Measurements from ENCODE around the gene ARCN1. TPM values are rescaled to one million over a fixed set of nuclear protein-coding genes. Genes with fewer than 3 reads are reported as not detected.

Gene ARCN1
- total and polyA plus RNA-seq, 9 of the 15 experiments (the other 6 are each of a cell fraction or from before 2014, with no cell fraction given): 30.0 to 224 (median 76.4) TPM

DNA sequence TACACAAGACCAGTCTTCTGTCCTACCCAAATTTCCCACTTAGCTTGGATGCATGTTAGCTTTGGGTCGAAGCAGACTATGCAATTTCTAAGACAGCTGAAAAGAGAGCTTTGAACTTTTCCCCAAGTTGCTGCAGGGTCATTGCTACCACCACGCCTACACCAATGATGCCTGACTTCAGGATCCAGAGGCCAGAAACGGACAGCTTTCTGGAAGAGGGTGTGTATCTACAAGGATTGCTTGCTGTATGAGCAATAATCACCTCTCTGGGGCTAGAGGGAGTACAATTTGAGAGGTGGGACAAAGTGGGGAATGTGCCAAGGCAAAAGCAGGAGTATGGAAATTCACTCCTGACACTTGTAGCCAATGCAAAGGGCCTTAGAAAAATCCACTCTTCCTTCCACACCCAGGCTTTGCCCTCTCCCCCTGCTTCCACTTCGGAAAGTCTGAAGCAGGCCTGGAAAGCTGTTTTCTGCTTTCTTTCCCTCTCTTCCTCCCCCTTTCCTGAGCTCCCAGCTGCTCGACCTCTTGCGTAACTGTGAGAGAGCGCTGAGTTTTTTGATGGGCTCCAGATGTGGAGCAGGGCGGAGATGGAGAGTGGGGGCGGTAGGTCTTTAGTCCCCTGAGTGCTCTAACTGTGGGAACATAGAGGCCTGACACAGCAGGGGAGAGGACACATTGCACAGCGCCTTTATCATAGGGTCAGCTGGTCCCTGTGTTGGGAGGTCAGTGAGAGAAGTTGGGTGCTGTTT lies 33.1 kb downstream of the ARCN1 start (continued):
- no peak for TF ChIP-seq SIN3B (IDR thresholded peaks at IDR 0.05; ENCODE audit: low read depth)
- no peak for TF ChIP-seq RFX1 (IDR thresholded peaks at IDR 0.05)
- TF ChIP-seq POLR3A (IDR thresholded peaks at IDR 0.05; ENCODE audit: borderline replicate concordance, extremely low read depth, insufficient read depth, insufficient read length): no peak
- TF ChIP-seq PHF21A (IDR thresholded peaks at IDR 0.05; ENCODE audit: borderline replicate concordance, low read depth): 0 out of 2 replicates have a peak, but pooled peaks have one; percentile 10
- TF ChIP-seq HDAC1 (IDR thresholded peaks at IDR 0.05): peak in 1 of 2 experiments; percentile 48; a peak in 2 of 4 replicates
- TF ChIP-seq, protein P1, sequence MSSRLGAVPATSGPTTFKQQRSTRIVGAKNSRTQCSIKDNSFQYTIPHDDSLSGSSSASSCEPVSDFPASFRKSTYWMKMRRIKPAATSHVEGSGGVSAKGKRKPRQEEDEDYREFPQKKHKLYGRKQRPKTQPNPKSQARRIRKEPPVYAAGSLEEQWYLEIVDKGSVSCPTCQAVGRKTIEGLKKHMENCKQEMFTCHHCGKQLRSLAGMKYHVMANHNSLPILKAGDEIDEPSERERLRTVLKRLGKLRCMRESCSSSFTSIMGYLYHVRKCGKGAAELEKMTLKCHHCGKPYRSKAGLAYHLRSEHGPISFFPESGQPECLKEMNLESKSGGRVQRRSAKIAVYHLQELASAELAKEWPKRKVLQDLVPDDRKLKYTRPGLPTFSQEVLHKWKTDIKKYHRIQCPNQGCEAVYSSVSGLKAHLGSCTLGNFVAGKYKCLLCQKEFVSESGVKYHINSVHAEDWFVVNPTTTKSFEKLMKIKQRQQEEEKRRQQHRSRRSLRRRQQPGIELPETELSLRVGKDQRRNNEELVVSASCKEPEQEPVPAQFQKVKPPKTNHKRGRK (tag; IDR thresholded peaks at IDR 0.05): no peak
- no peak for TF ChIP-seq HNRNPK (IDR thresholded peaks at IDR 0.05; ENCODE audit: low read depth, low read length, poor library complexity, severe bottlenecking)
- TF ChIP-seq HSF4 (CRISPR knock-in tag; IDR thresholded peaks at IDR 0.05; ENCODE audit: borderline replicate concordance): no peak
- no peak for TF ChIP-seq ETV1 (tag; conservative IDR thresholded peaks at IDR 0.05; ENCODE audit: low read depth)
- no peak for TF ChIP-seq COPS2 (conservative IDR thresholded peaks at IDR 0.05)
- TF ChIP-seq CBX8 (IDR thresholded peaks at IDR 0.05; ENCODE audit: borderline replicate concordance, extremely low read depth, low read depth, low read length, poor library complexity, severe bottlenecking): no peak
- TF ChIP-seq ZNF699 (CRISPR knock-in tag; IDR thresholded peaks at IDR 0.05; ENCODE audit: insufficient replicate concordance): no peak
- no peak for TF ChIP-seq ZNF589 (CRISPR knock-in tag; IDR thresholded peaks at IDR 0.05; ENCODE audit: low read depth)
- TF ChIP-seq ZNF778 (CRISPR knock-in tag; IDR thresholded peaks at IDR 0.05): no peak
- 0 out of 2 replicates have a peak, but pooled peaks have one; percentile 17 for TF ChIP-seq DPF2 (IDR thresholded peaks at IDR 0.05)
- peak; percentile 50 to 52; a peak in 1 of 4 replicates for TF ChIP-seq TRIM24 (IDR thresholded peaks at IDR 0.05)
- peak; percentile 37; the same call in 1 of the 2 replicates for TF ChIP-seq POLR2AphosphoS5 (IDR thresholded peaks at IDR 0.05; ENCODE audit: control insufficient read depth, insufficient read depth, low read depth, low read length)
- TF ChIP-seq HOMEZ (CRISPR knock-in tag; IDR thresholded peaks at IDR 0.05): no peak
- TF ChIP-seq, protein P2, sequence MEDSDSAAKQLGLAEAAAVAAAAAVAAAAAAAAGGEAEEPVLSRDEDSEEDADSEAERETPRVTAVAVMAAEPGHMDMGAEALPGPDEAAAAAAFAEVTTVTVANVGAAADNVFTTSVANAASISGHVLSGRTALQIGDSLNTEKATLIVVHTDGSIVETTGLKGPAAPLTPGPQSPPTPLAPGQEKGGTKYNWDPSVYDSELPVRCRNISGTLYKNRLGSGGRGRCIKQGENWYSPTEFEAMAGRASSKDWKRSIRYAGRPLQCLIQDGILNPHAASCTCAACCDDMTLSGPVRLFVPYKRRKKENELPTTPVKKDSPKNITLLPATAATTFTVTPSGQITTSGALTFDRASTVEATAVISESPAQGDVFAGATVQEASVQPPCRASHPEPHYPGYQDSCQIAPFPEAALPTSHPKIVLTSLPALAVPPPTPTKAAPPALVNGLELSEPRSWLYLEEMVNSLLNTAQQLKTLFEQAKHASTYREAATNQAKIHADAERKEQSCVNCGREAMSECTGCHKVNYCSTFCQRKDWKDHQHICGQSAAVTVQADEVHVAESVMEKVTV (CRISPR knock-in tag; IDR thresholded peaks at IDR 0.05): no peak
- no peak for TF ChIP-seq GATAD2A (IDR thresholded peaks at IDR 0.05)
- no peak for TF ChIP-seq NFIX (CRISPR knock-in tag; IDR thresholded peaks at IDR 0.05; ENCODE audit: low read depth)
- TF ChIP-seq CTBP1 (IDR thresholded peaks at IDR 0.05; ENCODE audit: borderline replicate concordance): peak; percentile 25; the same call in 1 of the 2 replicates
- 0 out of 2 replicates have a peak, but pooled peaks have one; percentile 10 for TF ChIP-seq DMBX1 (CRISPR knock-in tag; IDR thresholded peaks at IDR 0.05; ENCODE audit: borderline replicate concordance)
- TF ChIP-seq TGIF2 (CRISPR knock-in tag; IDR thresholded peaks at IDR 0.05): no peak

All from K562 (cell line).